H1 (cell line): ENCODE measurements around the gene PRR12. TPM values are rescaled to one million over a fixed set of nuclear protein-coding genes. Genes with fewer than 3 reads are reported as not detected.

Source experiments
- CTCF ChIA-PET: fragments of 300-600 bp; sonication (Branson Sonifier 250); formaldehyde crosslinking; loops from one replicate; lab custom pipeline; 2021; ENCODE audit not compliant: partially characterized antibody; lab: Charles Lee
- POLR2A ChIA-PET: fragments of 300-600 bp; sonication (Branson Sonifier 250); formaldehyde crosslinking; loops from one replicate; lab custom pipeline; 2021; ENCODE audit warnings: inconsistent platforms; ENCODE audit not compliant: partially characterized antibody; lab: Charles Lee
- DNase-seq, 2 experiments: peaks; one replicate each; pipeline versions ENCODE4 v3.0.0 to v3.0.0-alpha.2; 2010 to 2022; ENCODE audit warnings: low spot score in 2 of 2, low read depth in 1 of 2, mixed read lengths in 1 of 2
- FAIRE-seq: peaks from 2 replicates; lab custom pipeline; 2011; peaks lifted over from hg19 to GRCh38; lab: Jason Lieb, UNC
- H2AFZ ChIP-seq: 2 replicates; pipeline ENCODE4 v1.8.1; 2012; ENCODE audit warnings: low read length, inconsistent platforms
- H2AK5ac ChIP-seq: 2 replicates; pipeline ENCODE4 v1.6.1; 2013; ENCODE audit warnings: low read depth, low read length
- H2BK120ac ChIP-seq: replicated peaks from 2 replicates; pipeline ENCODE3; 2013; ENCODE audit warnings: low read depth, low read length, inconsistent platforms
- H2BK12ac ChIP-seq: 2 replicates; pipeline ENCODE4 v1.6.1; 2013; ENCODE audit warnings: low read depth, low read length
- H2BK15ac ChIP-seq: 2 replicates; pipeline ENCODE4 v1.6.1; 2013; ENCODE audit warnings: low read length
- H2BK20ac ChIP-seq: 2 replicates; pipeline ENCODE4 v1.6.1; 2013; ENCODE audit warnings: low read length
- H2BK5ac ChIP-seq: 2 replicates; pipeline ENCODE4 v1.6.1; 2013; ENCODE audit warnings: low read depth, low read length
- H3K14ac ChIP-seq: 2 replicates; pipeline ENCODE4 v1.6.1; 2013; ENCODE audit warnings: inconsistent platforms; ENCODE audit not compliant: insufficient read length
- H3K18ac ChIP-seq: 2 replicates; pipeline ENCODE4 v1.6.1; 2013; ENCODE audit warnings: low read length; ENCODE audit errors: extremely low read depth
- H3K23ac ChIP-seq: 2 replicates; pipeline ENCODE4 v1.6.1; 2013; ENCODE audit warnings: inconsistent platforms; ENCODE audit not compliant: insufficient read length
- H3K23me2 ChIP-seq: 2 replicates; pipeline ENCODE4 v1.6.1; 2013; ENCODE audit warnings: low read depth, low read length
- H3K27ac ChIP-seq: 2 replicates; pipeline ENCODE4 v1.6.1; 2011; ENCODE audit warnings: low read depth, low read length, inconsistent platforms
- H3K27me3 ChIP-seq, 4 experiments: replicated peaks in 1 of 4; 1 replicate in 1 of 4; 2 replicates in 3 of 4; pipeline versions ENCODE4 v1.6.1 to v1.8.1; 2011 to 2013; ENCODE audit warnings: low read length in 3 of 4, mild to moderate bottlenecking in 3 of 4, inconsistent platforms in 2 of 4, mixed read lengths in 2 of 4, moderate library complexity in 1 of 4; ENCODE audit not compliant: control insufficient read depth in 3 of 4, insufficient read depth in 3 of 4; ENCODE audit errors: extremely low read depth in 1 of 4
- H3K36me3 ChIP-seq, 4 experiments: 2 replicates each; pipeline versions ENCODE4 v1.6.1 to v1.8.1; 2011 to 2013; ENCODE audit warnings: mild to moderate bottlenecking in 4 of 4, low read length in 3 of 4, moderate library complexity in 2 of 4, control low read depth in 1 of 4, inconsistent platforms in 1 of 4; ENCODE audit not compliant: insufficient read depth in 4 of 4, control insufficient read depth in 2 of 4
- H3K4ac ChIP-seq: replicated peaks from 2 replicates; pipeline ENCODE3; 2013; ENCODE audit warnings: low read length, low read depth, mixed read lengths, inconsistent platforms; ENCODE audit not compliant: insufficient read length
- H3K4me1 ChIP-seq, 4 experiments: replicated peaks in 1 of 4; 1 replicate in 1 of 4; 2 replicates in 3 of 4; pipeline versions ENCODE4 v1.6.1 to v1.8.1; 2011 to 2013; ENCODE audit warnings: low read length in 3 of 4, inconsistent platforms in 2 of 4, mixed read lengths in 1 of 4; ENCODE audit not compliant: insufficient read depth in 4 of 4, control insufficient read depth in 3 of 4
- H3K4me2 ChIP-seq, 2 experiments: 2 replicates each; pipeline versions ENCODE4 v1.6.1 to v1.8.1; 2011 to 2013; ENCODE audit warnings: low read depth in 2 of 2, low read length in 2 of 2, control low read depth in 1 of 2, inconsistent platforms in 1 of 2, mild to moderate bottlenecking in 1 of 2; ENCODE audit not compliant: insufficient read depth in 1 of 2
- H3K4me3 ChIP-seq, 4 experiments: fragments of 200-600, 300-600 bp in 1 of 4; sonication (generic), shearing (Covaris generic), sonication (Bioruptor Twin) in 1 of 4; 2 replicates each; pipeline versions ENCODE4 v1.5.1 to v1.8.1; 2011 to 2016; ENCODE audit warnings: low read length in 4 of 4, low read depth in 3 of 4, control low read depth in 2 of 4, inconsistent platforms in 2 of 4, mild to moderate bottlenecking in 2 of 4, mixed read lengths in 1 of 4, moderate library complexity in 1 of 4; ENCODE audit not compliant: insufficient read depth in 2 of 4; ENCODE audit errors: extremely low read depth in 1 of 4
- H3K56ac ChIP-seq: replicated peaks from 2 replicates; pipeline ENCODE3; 2013; ENCODE audit warnings: low read depth, mild to moderate bottlenecking, mixed read lengths, low read length, inconsistent platforms; ENCODE audit not compliant: insufficient read length
- H3K79me1 ChIP-seq: 2 replicates; pipeline ENCODE4 v1.6.1; 2013; ENCODE audit warnings: low read depth, low read length, control low read depth
- H3K79me2 ChIP-seq, 2 experiments: 2 replicates each; pipeline versions ENCODE4 v1.6.1 to v1.8.1; 2012 to 2013; ENCODE audit warnings: low read length in 2 of 2, mild to moderate bottlenecking in 2 of 2, inconsistent platforms in 1 of 2; ENCODE audit not compliant: insufficient read depth in 2 of 2, control insufficient read depth in 1 of 2
- H3K9ac ChIP-seq, 4 experiments: replicated peaks in 1 of 4; 1 replicate in 1 of 4; 2 replicates in 3 of 4; pipeline versions ENCODE4 v1.6.1 to v1.8.1; 2011 to 2013; ENCODE audit warnings: low read depth in 3 of 4, low read length in 3 of 4, control low read depth in 2 of 4, mild to moderate bottlenecking in 2 of 4, moderate library complexity in 2 of 4, inconsistent platforms in 1 of 4; ENCODE audit errors: extremely low read depth in 1 of 4
- H3K9me3 ChIP-seq, 2 experiments: 2 replicates each; pipeline versions ENCODE4 v1.6.1 to v1.8.1; 2012 to 2013; ENCODE audit warnings: mild to moderate bottlenecking in 2 of 2, moderate library complexity in 2 of 2, control low read depth in 1 of 2, inconsistent platforms in 1 of 2, low read depth in 1 of 2, low read length in 1 of 2, mixed read lengths in 1 of 2; ENCODE audit not compliant: insufficient read depth in 2 of 2
- H4K20me1 ChIP-seq, 2 experiments: replicated peaks in 1 of 2; 2 replicates each; pipeline versions ENCODE3 to v1.8.1; 2011 to 2013; ENCODE audit warnings: inconsistent platforms in 2 of 2, low read length in 2 of 2, mild to moderate bottlenecking in 1 of 2; ENCODE audit not compliant: insufficient read depth in 2 of 2, control insufficient read depth in 1 of 2
- H4K5ac ChIP-seq: 2 replicates; pipeline ENCODE4 v1.6.1; 2013; ENCODE audit warnings: low read length, low read depth, mixed read lengths, inconsistent platforms; ENCODE audit not compliant: insufficient read length
- H4K8ac ChIP-seq: 2 replicates; pipeline ENCODE4 v1.8.0; 2013; ENCODE audit warnings: mild to moderate bottlenecking, moderate library complexity, low read length, inconsistent platforms; ENCODE audit not compliant: insufficient read depth; ENCODE audit errors: extremely low read depth
- H4K91ac ChIP-seq: replicated peaks from 2 replicates; pipeline ENCODE3; 2013; ENCODE audit warnings: low read length, mixed read lengths, inconsistent platforms; ENCODE audit not compliant: insufficient read length
- ASH2L ChIP-seq: fragments of 200-600, 300-600 bp; sonication (generic); IDR thresholded peaks from one replicate; pipeline ENCODE4 v1.7.1; 2017; ENCODE audit warnings: low read length
- NANOG ChIP-seq: IDR thresholded peaks from 2 replicates; pipeline ENCODE4 v1.6.1; 2011; ENCODE audit warnings: low read length, low read depth, mild to moderate bottlenecking, inconsistent platforms; ENCODE audit not compliant: insufficient read depth, poor library complexity, severe bottlenecking
- NRF1 ChIP-seq: IDR thresholded peaks from 2 replicates; pipeline ENCODE4 v1.6.1; 2011; ENCODE audit warnings: mild to moderate bottlenecking, low read depth, low read length, improper control_type of control experiment
- TBP ChIP-seq: IDR thresholded peaks from 2 replicates; pipeline ENCODE4 v1.6.1; 2011; ENCODE audit warnings: low read depth, low read length, improper control_type of control experiment
- TCF12 ChIP-seq: IDR thresholded peaks from 2 replicates; pipeline ENCODE4 v1.6.1; 2011; ENCODE audit warnings: low read depth, mild to moderate bottlenecking, low read length
- ZNF274 ChIP-seq: IDR thresholded peaks from 2 replicates; pipeline ENCODE4 v1.7.0; 2012; ENCODE audit warnings: low read length, borderline replicate concordance; ENCODE audit errors: extremely low read depth
- WGBS, 2 experiments: shearing (Covaris generic) in 1 of 2; methylation state at CpG; one replicate each; pipeline versions ENCODE4 v1.1.6 to v1.1.7; 2013 to 2015; ENCODE audit warnings: low lambda C conversion rate in 2 of 2, mixed read lengths in 2 of 2, inconsistent platforms in 1 of 2, low coverage in 1 of 2, missing lambda C conversion rate in 1 of 2; ENCODE audit not compliant: insufficient replicate concordance in 2 of 2, insufficient coverage in 1 of 2, insufficient read length in 1 of 2; ENCODE audit errors: extremely low coverage in 1 of 2, missing lambda C conversion rate in 1 of 2; 5-methylcytosine and 5-hydroxymethylcytosine counted together
- polyA plus RNA-seq, 7 experiments: library from polyadenylated mRNA; depleted of rRNA in 3 of 7; stranded (reverse) in 5 of 7; unstranded in 2 of 7; fragments of >200 nt in 5 of 7; fragments of 200-250 nt in 2 of 7; gene quantifications; 1 replicate in 5 of 7; 2 replicates in 1 of 7; 4 replicates in 1 of 7; pipeline versions ENCODE4 v1.2.1 to v1.2.3, GENCODE V29; 2011 to 2013; ENCODE audit warnings: missing spikeins in 2 of 7, mixed read lengths in 2 of 7
- total RNA-seq: library from RNA; stranded (reverse); fragmentation: NEBNext Ultra II Directional; extraction: Animal tissue kit (Norgen Biotek cat#: 25700); gene quantifications from 2 replicates; pipeline ENCODE4 v1.2.1, GENCODE V29; 2021

Gene PRR12
- total and polyA plus RNA-seq, 2 of the 8 experiments (the other 6 are each of a cell fraction or from before 2014, with no cell fraction given): 2.5 to 59.4 TPM

DNA sequence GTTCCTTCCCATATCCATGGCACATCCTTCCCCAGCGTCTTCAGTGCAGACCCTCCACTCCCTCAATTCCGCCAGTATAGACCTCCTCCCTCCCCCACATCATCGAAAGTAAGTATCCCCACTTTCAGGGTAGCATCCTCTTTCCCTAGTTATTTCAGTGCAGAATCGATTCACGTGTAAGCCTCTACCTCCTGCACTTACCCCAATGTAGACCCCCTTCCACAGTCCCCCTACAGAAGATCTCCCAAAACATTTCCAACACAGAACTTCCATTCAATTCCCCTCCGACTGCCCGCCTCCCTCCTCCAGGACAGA lies 74.0 kb downstream of the PRR12 start:
- TF ChIP-seq NRF1 (no peak), NANOG (no peak), TCF12 (no peak), ZNF274 (no peak), ASH2L (peak; percentile 5), TBP (no peak; the same call in 1 of the 2 replicates)
- DNase-seq (no peak), FAIRE-seq (no peak)
- Histone ChIP-seq H3K79me1 (peaks cover 5% of the 10 kb centered on the region), H3K4me3 (peak overlapping the region; percentile 89 to 98 (median 96)), H4K20me1 (peaks cover 9 to 10% of the 10 kb centered on the region in 2 experiments), H3K4ac (no peak overlapping the region), H3K23me2 (peaks cover 15% of the 10 kb centered on the region), H3K27ac (peak overlapping the region; percentile 72), H3K4me2 (peak overlapping the region; percentile 85 to 89), H4K8ac (peak overlapping the region; percentile 69; the same call in 1 of the 2 replicates), H3K23ac (no peak overlapping the region), H3K18ac (peak overlapping the region; percentile 96), H4K91ac (peak overlapping the region; percentile 54), H2BK120ac (no peak overlapping the region), H3K9me3 (peaks cover 7% of the 10 kb centered on the region in 2 experiments), H2AK5ac (peak overlapping the region; percentile 66; the same call in 1 of the 2 replicates), H3K36me3 (peaks cover 12 to 38% (median 28%) of the 10 kb centered on the region in 4 experiments; a peak in 7 of 8 replicates), H4K5ac (peak overlapping the region; percentile 90), H3K4me1 (peaks cover 0 to 7% (median 2%) of the 10 kb centered on the region in 4 experiments; a peak in 4 of 7 replicates), H2BK12ac (peak overlapping the region; percentile 43; the same call in 1 of the 2 replicates), H2AFZ (no peak overlapping the region), H2BK20ac (no peak overlapping the region), H3K56ac (peak overlapping the region; percentile 86), H3K27me3 (no peaks in the 10 kb centered on the region), H3K79me2 (peaks cover 5 to 32% of the 10 kb centered on the region in 2 experiments; a peak in 2 of 4 replicates), H2BK15ac (no peak overlapping the region), H3K9ac (peak overlapping the region; percentile 49 to 92 (median 80)), H2BK5ac (peak overlapping the region; percentile 86), H3K14ac (no peak overlapping the region)
- CTCF ChIA-PET: interaction anchor here (1.3 to 2.3 kb wide), 6 partner anchors 10 to 25 kb away, joined by 4 to 13 read pairs (median 6); partner anchors contain the start of gene ADM5
- POLR2A ChIA-PET: interaction anchor here (0.8 to 18.0 kb wide), 12 partner anchors 9 to 144 kb away, joined by 3 to 275 read pairs (median 8); partner anchors contain the start of genes ADM5, CPT1C, NOSIP and PRMT1
- 2% methylated on average over 7 of the region's 7 CpGs; no CpG with 5 or more reads in 1 of the 2 experiments for WGBS, 2 experiments
